Lung (tissue), 16 donors: ENCODE measurements around the gene ALPI. TPM values are rescaled to one million over a fixed set of nuclear protein-coding genes. Genes with fewer than 3 reads are reported as not detected.
"Not testable (repeated sequence)": the region's sequence is repeated elsewhere in the genome, so short reads cannot be mapped to it uniquely, and the experiment has no call there.

Source experiments
- ATAC-seq: fragments of 200-7000 bp; cut with Tn5 transposase; one replicate; pipeline ENCODE4 v1.9.1; 2020; ENCODE audit warnings: moderate number of reproducible peaks; ENCODE audit not compliant: insufficient read depth, low FRiP score
- DNase-seq, 3 donors: peaks; one replicate each; pipeline ENCODE4 v3.0.0-alpha.2; 2013 to 2017
- H3K27ac ChIP-seq, 2 donors: one replicate each; pipeline ENCODE4 v1.5.1; 2013; ENCODE audit warnings: mild to moderate bottlenecking in 2 of 2, moderate library complexity in 2 of 2, control low read depth in 1 of 2, inconsistent platforms in 1 of 2, low read depth in 1 of 2, low read length in 1 of 2
- H3K27me3 ChIP-seq, 3 donors: one replicate each; pipeline ENCODE4 v1.5.1; 2013; ENCODE audit warnings: low read length in 2 of 3; ENCODE audit not compliant: control insufficient read depth in 3 of 3, insufficient read depth in 3 of 3
- H3K36me3 ChIP-seq, 4 donors: one replicate each; pipeline ENCODE4 v1.5.1; 2013; ENCODE audit warnings: low read length in 4 of 4, mild to moderate bottlenecking in 1 of 4, moderate library complexity in 1 of 4; ENCODE audit not compliant: control insufficient read depth in 4 of 4, insufficient read depth in 4 of 4
- H3K4me1 ChIP-seq, 5 donors: one replicate each; pipeline ENCODE4 v1.5.1; 2013; ENCODE audit warnings: low read length in 5 of 5, mild to moderate bottlenecking in 2 of 5, moderate library complexity in 1 of 5; ENCODE audit not compliant: control insufficient read depth in 5 of 5, insufficient read depth in 5 of 5
- H3K4me3 ChIP-seq: one replicate; pipeline ENCODE4 v1.5.1; 2013; ENCODE audit warnings: mild to moderate bottlenecking, control low read depth, moderate library complexity
- H3K9ac ChIP-seq, 2 donors: one replicate each; pipeline ENCODE4 v1.5.1; 2013; ENCODE audit warnings: low read length in 2 of 2, control low read depth in 1 of 2; ENCODE audit not compliant: insufficient read depth in 1 of 2
- H3K9me3 ChIP-seq, 4 donors: one replicate each; pipeline ENCODE4 v1.5.1; 2013; ENCODE audit warnings: low read length in 3 of 4, mild to moderate bottlenecking in 1 of 4, moderate library complexity in 1 of 4; ENCODE audit not compliant: control insufficient read depth in 4 of 4, insufficient read depth in 3 of 4
- WGBS, 2 donors: extraction: QIAGEN DNeasy Blood & Tissue Kit; methylation state at CpG; one replicate each; pipeline ENCODE4 v1.1.7; 2013; 5-methylcytosine and 5-hydroxymethylcytosine counted together
- long read RNA-seq, 5 donors: transcript quantifications; one replicate each; lab custom pipeline, GENCODE V29; 2026
- polyA plus RNA-seq, 2 donors: library from polyadenylated mRNA; stranded (reverse); fragments of 200-250 nt; gene quantifications; one replicate each; pipeline ENCODE4 v1.2.1, GENCODE V29; 2013
- total RNA-seq, 2 donors: library from RNA; depleted of rRNA in 1 of 2; stranded (reverse); fragments of >200 nt in 1 of 2; gene quantifications; one replicate each; pipeline ENCODE4 v1.2.1, GENCODE V29; 2014 to 2021
- TF ChIP-seq, protein P1 (sequence below): IDR thresholded peaks from 2 replicates; pipeline ENCODE4 v1.5.1; 2012; ENCODE audit warnings: mild to moderate bottlenecking; ENCODE audit errors: control extremely low read depth, extremely low read depth
- donor health status: control.
- donor health status: control.
- donor health status: Bipolar disorder and iron deficiency.
- donor health status: healthy.
- donor health status: DM: yes; HTN: yes; CAD: no.

Gene ALPI
- total RNA-seq (not detected), polyA plus RNA-seq (not detected)
- long read RNA-seq, donor 1: 0 reads
- long read RNA-seq, donor 2: 0 reads
- long read RNA-seq, donor 3, partial matches to known transcripts: 0 of 1 reads
- long read RNA-seq, donor 3, other reads (novel, unspliced or antisense): 0 of 1 reads
- long read RNA-seq, donor 4: 0 reads
- long read RNA-seq, donor 5: 0 reads

DNA sequence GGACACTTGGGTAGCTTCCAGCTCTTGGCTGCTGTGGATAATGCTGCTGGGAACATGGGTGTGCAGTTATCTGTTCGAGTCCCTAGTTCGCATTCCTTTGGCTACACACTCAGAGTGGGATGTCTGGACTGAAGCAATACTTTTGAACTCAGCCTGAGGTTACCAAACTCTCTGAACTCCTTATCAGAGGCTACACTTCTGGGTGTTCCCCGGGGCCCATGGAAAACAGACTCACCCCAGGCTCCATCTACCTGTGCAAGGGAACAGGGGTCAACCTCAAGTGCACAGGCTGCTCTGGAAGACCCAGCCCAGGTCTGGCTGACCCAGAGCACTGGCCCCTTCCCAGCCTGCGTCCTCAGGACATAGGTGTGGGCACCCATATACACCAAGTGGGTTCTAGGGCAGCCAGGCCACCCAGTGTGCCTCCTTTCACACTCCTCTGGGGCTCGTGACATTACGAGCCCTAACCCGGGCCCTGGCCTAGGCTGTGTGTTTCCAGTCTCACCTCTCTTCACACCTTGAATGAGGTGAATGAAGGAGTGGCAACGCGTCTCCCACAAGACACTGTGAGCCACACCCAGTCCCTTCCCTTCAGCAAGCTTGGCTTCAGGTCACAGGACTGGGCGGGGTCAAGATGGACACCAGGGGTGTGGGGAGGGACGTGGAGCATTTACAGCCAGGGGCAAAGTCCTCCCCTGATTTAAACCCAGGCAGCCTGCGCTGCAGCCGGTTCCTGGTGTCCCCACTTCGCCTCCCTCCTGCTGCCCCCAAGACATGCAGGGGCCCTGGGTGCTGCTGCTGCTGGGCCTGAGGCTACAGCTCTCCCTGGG is at the start of gene ALPI:
Gene ALPI (plus strand): TSS at position 728 of the 830 bp plus-strand sequence. CDS start 47 bp downstream, at position 775.
- H3K4me3 ChIP-seq: no peak within 1 kb of the TSS
- peaks cover 8 to 17% (median 12%) of the 10 kb centered on the region in 3 donors for H3K27me3 ChIP-seq
- H3K36me3 ChIP-seq: no peaks in the 10 kb centered on the region
- peaks cover 0 to 2% (median 0%) of the 10 kb centered on the region in 4 donors for H3K9me3 ChIP-seq
- H3K27ac ChIP-seq: no peak within 1 kb of the TSS
- WGBS, 2 donors: 81 to 89% methylated on average over 14 of the region's 14 CpGs
- no peak for ATAC-seq
- no peak within 1 kb of the TSS for H3K9ac ChIP-seq
- no peaks in the 10 kb centered on the region for H3K4me1 ChIP-seq
- TF ChIP-seq, protein P1, sequence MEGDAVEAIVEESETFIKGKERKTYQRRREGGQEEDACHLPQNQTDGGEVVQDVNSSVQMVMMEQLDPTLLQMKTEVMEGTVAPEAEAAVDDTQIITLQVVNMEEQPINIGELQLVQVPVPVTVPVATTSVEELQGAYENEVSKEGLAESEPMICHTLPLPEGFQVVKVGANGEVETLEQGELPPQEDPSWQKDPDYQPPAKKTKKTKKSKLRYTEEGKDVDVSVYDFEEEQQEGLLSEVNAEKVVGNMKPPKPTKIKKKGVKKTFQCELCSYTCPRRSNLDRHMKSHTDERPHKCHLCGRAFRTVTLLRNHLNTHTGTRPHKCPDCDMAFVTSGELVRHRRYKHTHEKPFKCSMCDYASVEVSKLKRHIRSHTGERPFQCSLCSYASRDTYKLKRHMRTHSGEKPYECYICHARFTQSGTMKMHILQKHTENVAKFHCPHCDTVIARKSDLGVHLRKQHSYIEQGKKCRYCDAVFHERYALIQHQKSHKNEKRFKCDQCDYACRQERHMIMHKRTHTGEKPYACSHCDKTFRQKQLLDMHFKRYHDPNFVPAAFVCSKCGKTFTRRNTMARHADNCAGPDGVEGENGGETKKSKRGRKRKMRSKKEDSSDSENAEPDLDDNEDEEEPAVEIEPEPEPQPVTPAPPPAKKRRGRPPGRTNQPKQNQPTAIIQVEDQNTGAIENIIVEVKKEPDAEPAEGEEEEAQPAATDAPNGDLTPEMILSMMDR: no peak
- DNase-seq: no peak

DNA sequence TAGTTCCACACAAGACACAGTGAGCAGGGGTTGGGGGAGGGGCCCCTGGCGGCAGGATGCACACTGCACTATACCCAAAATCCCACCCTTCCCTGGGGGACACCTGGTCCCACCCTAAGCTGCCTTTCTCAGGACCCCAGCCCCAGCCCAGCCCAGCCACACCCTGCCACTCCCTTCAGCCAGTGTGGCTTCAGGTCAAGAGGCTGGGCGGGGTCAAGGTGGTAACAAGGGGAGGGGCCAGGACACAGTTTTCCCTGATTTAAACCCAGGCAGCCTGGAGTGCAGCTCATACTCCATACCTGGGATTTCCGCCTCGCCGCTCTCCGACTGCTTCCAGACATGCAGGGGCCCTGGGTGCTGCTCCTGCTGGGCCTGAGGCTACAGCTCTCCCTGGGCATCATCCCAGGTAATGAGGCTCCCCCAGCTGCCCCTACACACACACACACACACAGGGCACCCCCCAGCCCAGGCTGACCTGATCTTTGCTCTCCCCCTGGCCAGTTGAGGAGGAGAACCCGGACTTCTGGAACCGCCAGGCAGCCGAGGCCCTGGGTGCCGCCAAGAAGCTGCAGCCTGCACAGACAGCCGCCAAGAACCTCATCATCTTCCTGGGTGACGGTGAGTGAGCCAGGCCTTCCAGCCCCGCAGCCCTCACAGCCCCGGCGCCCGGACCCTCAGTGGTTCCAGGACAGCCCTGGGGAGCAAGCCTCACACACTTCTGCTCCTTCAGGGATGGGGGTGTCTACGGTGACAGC is 49.2 kb upstream of the ALPI start, which contains the start of gene ALPG:
Gene ALPG (plus strand): TSS at position 289 of the 755 bp plus-strand sequence. CDS start 51 bp downstream, at position 340.
- H3K9me3 ChIP-seq: no peaks in the 10 kb centered on the region
- H3K27ac ChIP-seq: no peak within 1 kb of the TSS
- TF ChIP-seq, protein P1: no peak
- DNase-seq: no peak
- H3K4me1 ChIP-seq: peaks cover 0 to 4% (median 0%) of the 10 kb centered on the region in 5 donors
- peaks cover 7 to 12% (median 9%) of the 10 kb centered on the region in 3 donors for H3K27me3 ChIP-seq
- no peak within 1 kb of the TSS for H3K4me3 ChIP-seq
- H3K9ac ChIP-seq: no peak within 1 kb of the TSS
- 90 to 94% methylated on average over 17 of the region's 17 CpGs for WGBS, 2 donors
- H3K36me3 ChIP-seq: no peaks in the 10 kb centered on the region
- ATAC-seq: no peak

DNA sequence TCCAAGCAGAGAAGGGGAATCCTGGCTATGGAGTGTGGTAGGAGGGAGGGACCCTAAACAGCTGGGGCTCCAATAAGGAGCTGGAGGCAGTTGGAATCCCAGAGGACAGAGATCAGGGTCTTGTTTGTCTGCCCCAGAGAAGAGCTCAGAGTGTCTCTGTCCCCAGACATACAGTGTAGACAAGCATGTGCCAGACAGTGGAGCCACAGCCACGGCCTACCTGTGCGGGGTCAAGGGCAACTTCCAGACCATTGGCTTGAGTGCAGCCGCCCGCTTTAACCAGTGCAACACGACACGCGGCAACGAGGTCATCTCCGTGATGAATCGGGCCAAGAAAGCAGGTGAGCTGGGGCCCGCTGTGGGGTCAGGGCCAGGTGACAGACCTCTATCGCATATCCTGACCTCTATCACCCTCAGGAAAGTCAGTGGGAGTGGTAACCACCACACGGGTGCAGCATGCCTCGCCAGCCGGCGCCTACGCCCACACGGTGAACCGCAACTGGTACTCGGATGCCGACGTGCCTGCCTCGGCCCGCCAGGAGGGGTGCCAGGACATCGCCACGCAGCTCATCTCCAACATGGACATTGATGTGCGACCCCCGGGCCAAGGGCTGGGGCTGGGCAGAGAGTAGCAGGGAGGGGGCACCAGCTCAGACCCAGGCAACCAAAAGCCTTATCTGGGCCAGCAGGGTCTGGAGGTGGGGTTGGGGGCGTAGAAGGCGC is 48.4 kb upstream of the ALPI start:
- WGBS, 2 donors: 93 to 95% methylated on average over 23 to 30 of the region's 30 CpGs
- not testable (repeated sequence) for ATAC-seq

DNA sequence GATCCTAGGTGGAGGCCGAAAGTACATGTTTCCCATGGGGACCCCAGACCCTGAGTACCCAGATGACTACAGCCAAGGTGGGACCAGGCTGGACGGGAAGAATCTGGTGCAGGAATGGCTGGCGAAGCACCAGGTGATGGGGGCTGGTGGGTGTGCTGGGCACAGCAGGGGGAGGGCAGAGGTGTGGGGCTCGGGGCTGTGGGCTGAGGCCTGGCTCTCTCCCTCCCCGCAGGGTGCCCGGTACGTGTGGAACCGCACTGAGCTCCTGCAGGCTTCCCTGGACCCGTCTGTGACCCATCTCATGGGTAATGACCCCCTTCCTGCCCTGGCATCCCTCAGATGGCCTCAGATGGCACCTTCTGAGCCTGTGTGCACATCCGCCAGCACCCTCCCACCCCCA is 47.7 kb upstream of the ALPI start:
- not testable (repeated sequence) for H3K9ac ChIP-seq, H3K27ac ChIP-seq, H3K4me1 ChIP-seq, H3K36me3 ChIP-seq, DNase-seq, H3K9me3 ChIP-seq, H3K4me3 ChIP-seq
- 91 to 97% methylated on average over 5 to 10 of the region's 10 CpGs for WGBS, 2 donors
- peaks cover 9 to 26% (median 10%) of the 10 kb centered on the region in 3 donors for H3K27me3 ChIP-seq
- ATAC-seq: peak; percentile 10

More for the DNA sequence above, 48.4 kb upstream of the ALPI start:
- H3K27me3 ChIP-seq: peaks cover 7 to 19% (median 9%) of the 10 kb centered on the region in 3 donors
- H3K27ac ChIP-seq, DNase-seq, H3K4me1 ChIP-seq, H3K9ac ChIP-seq, H3K9me3 ChIP-seq, H3K4me3 ChIP-seq, H3K36me3 ChIP-seq: not testable (repeated sequence)

DNA sequence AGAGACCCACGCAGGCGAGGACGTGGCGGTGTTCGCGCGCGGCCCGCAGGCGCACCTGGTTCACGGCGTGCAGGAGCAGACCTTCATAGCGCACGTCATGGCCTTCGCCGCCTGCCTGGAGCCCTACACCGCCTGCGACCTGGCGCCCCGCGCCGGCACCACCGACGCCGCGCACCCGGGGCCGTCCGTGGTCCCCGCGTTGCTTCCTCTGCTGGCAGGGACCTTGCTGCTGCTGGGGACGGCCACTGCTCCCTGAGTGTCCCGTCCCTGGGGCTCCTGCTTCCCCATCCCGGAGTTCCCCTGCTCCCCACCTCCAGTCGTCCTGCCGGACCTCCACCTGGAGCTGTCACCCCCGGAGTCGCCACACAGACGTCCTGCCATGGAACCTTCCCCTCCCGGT is 46.3 kb upstream of the ALPI start:
- H3K4me1 ChIP-seq, H3K9ac ChIP-seq, ATAC-seq, H3K9me3 ChIP-seq, H3K4me3 ChIP-seq, H3K27ac ChIP-seq, H3K36me3 ChIP-seq, DNase-seq: not testable (repeated sequence)
- peaks cover 9 to 26% (median 13%) of the 10 kb centered on the region in 3 donors for H3K27me3 ChIP-seq
- 59 to 86% methylated on average over 25 to 40 of the region's 40 CpGs for WGBS, 2 donors
